ENCODE results near the gene ROR1.
"Not testable (repeated sequence)": the region's sequence is repeated elsewhere in the genome, so short reads cannot be mapped to it uniquely, and the experiment has no call there.

Gene ROR1

DNA sequence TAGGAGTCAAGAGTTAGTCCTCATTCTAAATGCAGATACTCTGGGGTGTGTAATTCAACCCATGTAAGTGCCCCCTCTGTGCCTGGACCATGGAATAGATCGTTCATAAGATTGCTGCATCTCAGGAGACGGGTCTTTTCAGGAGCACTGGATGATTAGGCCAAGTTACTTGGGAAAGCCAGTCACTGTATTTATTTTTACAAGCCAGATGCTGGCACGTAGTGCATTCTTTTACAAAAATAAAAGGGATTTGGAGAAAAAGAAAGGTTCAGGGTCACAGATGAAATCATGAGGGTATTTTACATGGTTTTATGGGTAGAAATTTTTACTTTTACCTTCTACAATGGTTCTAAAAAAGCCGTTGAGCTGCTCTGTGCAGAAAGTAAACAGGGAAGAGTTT, 327.0 kb downstream of the ROR1 start:
- no peak for DNase-seq (ENCODE audit: low spot score)

DNA sequence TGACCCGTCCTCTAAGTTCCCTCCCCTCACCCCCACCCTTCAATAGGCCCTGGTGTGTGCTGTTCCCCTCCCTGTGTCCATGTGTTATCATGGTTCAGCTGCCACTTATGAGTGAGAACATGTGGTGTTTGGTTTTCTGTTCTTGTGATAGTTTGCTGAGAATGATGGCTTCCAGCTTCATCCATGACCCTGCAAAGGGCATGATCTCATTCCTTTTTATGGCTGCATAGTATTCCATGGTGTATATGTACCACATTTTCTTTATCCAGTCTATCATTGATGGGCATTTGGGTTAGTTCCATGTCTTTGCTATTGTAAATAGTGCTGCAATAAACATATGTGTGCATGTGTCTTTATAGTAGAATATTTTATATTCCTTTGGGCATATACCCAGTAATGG, 330.8 kb downstream of the ROR1 start:
- DNase-seq (ENCODE audit: low spot score): not testable (repeated sequence)

DNA sequence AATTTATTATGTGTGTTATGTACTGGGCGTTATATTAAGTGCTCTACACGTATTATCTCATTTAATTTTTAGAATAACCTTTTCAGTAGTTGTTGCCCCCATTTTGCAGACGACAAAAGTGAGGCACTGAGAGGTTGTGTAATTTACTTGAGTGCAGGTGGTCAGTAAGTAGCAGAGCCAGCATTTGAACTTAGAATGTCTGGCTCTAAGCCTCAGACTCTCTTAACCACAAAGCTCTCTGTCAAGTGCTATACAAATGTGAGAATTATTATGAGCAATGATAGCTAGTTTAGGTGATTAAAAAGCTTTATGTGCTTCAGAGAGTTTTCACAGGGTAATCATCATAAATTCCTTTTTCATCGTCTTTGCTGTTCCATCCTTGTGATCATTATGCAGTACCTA, 333.3 kb downstream of the ROR1 start:
- no peak for DNase-seq (ENCODE audit: low spot score)

DNA sequence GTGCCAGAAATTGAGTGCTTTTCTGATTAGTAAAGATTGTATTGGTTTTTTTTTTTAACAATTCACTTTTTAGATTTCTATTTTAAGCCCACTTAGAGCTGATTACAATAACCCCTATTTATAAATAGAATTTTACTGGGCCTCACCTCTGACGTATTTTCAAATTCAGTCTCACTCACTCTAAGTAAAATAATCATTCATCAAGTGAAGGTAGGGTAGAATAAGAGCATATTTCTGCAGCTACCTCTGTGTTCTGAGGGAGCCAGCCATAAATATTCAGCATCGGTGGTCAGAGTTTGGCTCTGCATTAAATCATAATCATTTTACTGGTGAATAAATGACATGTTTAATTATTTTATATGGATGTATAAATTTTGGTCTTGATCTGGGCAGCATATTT, 333.8 kb downstream of the ROR1 start:
- DNase-seq (ENCODE audit: low spot score): no peak

DNA sequence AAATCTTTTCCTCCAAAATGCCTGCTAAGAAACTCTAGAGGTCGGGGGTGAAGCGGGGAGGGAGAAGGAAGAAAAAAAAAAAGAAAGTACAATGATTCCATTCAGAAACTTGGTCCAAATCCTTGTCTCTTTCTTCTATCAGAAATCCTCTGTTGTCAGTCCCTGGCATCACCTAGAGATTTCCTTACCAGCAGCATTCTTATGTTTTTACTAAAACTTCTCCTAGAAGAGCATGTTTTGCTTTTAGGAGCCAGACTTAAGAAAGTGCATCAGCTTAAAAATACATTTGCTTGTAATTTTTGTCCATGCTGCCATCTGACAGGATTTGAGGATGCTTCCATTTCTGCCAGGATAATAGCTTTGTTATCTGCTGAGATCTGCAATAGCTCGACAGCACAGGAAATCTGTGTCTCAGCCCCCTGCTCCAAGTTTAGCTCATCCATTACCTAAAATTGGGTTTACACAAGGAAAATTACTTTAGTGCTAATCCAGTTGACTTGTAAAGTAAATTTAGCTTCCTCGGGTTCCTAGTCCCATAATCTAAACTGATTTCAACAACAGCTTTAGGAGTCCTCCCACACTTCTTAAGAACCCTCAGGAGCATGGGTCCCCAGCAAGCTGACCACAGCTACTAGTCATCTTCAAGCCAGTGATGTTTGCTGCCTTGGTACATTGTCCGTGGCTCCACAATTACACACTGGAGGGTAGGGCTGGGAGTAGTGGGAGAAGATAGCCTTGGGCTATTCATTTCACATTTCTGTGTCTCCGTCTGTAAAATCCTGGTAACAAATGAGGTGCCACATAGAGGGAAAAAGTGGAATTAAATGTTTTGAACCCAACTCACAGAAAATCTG, 337.3 kb downstream of the ROR1 start:
- DNase-seq (ENCODE audit: low spot score): no peak

DNA sequence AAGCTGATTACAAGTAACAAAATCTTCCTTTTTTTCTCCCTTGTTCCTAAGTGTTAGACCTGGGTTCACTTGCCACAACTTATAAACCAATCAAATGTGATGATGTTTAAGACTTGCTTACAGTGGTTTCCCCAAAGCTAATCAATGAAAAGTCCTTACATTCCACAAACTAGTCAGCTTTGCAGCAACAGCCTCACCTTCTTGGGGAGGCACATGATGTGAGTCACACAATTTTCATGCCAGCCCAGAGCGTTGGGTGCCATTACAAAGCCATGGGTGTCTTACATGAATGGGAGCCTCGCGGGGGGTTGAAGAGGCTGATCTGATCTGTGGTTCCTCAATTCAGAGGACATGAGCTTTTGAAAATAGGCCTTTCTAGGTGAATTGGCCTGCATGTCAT, 338.0 kb downstream of the ROR1 start:
- no peak for DNase-seq (ENCODE audit: low spot score)

DNA sequence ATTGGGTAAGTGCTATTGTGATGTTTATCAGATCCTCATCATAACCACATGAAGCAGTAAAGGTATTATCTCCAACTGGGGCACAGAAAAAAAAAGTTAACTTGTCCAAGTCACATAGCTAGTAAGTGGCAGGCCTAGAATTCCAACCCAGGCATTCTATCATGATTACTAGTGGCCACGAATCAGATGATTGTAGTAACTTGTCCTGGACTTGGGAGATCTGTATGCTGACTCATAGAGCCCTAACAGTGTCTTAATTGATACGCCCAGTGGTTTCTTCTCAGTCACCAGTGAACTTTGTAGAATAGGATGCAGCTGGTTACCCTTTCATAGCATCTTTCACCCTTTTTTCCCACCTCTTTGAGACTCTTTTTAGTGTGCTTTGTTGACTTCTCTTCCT, 338.5 kb downstream of the ROR1 start:
- no peak for DNase-seq (ENCODE audit: low spot score)

DNA sequence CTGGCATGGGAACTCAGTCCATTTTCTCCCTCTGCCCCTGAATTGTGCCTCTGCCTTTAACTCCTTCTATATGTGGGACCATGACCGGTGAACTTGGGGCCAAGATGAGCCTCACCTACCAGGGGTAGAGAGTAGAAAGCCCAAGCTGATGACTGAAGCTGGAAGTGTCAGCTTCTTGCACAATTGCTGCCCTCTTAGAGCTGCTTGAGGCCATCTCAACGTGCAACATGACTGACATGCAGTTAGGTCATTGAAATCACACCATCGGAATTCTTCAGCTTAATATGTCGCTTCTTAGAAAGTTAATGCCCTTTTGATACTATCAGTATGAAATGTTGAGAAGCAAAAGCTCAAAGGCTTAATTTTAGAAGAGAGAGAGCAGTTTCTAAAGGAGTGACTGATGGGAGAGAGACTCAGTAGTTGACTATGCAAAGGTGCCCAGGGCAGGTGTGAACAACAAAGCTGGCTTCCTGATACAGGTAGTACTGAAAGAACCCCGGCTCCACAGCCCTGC, 340.3 kb downstream of the ROR1 start:
- DNase-seq (ENCODE audit: low spot score): no peak

DNA sequence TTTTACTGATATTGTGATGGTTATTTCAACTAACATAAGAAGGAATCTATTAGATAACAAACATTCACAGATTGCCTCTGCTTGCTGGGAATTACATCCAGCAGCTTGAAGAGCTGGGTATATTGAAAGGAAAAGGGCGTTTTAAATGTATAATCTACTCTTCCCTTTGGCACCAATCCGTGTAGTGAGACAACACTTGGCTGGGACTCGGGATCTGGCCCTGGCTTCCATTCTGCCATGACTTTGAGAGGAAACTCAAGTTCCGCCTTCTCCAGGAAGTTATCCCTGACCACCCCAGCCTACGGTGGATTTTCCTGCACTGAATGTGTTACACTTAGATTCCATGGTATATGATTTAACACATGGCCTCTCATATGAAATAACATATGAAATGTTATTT, 342.7 kb downstream of the ROR1 start:
- DNase-seq (ENCODE audit: low spot score): no peak

DNA sequence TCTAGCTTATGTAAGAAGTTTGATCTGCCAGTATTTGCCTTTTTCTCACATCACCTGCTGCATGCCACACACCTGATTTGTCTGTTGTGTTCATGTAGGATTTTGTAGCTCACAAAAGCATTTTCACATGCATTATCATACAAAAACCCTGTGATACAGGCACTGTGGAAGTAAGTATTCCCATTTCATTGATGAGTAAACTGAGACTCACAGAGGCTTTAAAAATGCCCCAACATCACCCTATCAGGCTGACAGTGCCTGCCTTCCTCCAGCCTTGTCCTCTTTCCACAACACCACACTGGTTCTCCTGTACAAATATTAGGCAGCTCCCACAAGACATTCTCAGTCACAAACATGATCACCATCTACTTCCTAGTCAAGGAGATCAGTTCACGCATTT, 343.7 kb downstream of the ROR1 start:
- no peak for DNase-seq (ENCODE audit: low spot score)

DNA sequence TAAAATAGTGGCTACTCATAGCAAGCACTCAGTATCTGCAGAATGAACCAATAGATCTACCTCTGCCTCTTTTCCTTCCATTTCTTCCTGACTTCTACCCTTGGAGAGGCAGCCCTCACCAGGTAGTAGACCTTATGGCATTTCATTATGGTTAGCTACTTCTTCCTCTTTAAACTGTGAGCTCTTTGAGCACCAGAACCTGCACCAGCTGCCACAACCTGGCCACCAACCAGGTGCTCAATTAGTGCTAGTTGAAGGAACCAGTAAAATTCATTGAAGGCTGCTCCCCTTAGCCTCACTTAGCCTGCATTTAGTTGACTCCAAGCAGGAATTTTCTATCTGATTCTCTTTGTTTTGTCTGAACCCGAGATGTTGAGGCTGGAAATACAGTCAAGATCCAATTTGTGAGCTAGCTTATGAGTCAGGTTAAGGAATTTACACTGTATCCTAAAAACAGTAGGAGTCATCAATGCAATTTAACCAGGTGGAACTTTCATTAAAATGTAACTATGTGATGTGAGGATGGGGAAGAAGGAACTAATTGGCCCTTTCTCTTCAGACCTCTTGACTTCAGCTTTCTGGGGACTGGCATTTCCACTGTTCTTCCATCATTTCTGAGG, 348.1 kb downstream of the ROR1 start:
- DNase-seq (ENCODE audit: low spot score): no peak

DNA sequence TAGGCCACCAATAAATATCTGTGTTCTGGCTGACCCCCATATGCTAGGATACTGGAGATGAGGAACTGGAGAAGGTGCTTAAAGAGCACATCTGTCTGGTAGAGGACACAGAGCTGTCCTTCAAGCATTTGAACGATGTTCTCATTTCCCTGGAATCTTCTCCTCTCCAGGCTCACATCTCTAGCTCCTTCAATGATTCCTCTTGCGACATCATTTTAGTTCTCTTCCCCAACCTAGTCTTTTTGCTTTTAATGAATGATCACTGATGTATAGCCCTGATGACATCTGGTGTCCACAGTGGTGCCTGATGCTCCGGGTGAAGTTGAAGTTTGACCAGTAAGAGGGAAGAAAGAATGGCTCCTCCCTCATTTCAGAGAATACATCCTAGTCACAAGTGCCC, 348.8 kb downstream of the ROR1 start:
- no peak for DNase-seq (ENCODE audit: low spot score)

DNA sequence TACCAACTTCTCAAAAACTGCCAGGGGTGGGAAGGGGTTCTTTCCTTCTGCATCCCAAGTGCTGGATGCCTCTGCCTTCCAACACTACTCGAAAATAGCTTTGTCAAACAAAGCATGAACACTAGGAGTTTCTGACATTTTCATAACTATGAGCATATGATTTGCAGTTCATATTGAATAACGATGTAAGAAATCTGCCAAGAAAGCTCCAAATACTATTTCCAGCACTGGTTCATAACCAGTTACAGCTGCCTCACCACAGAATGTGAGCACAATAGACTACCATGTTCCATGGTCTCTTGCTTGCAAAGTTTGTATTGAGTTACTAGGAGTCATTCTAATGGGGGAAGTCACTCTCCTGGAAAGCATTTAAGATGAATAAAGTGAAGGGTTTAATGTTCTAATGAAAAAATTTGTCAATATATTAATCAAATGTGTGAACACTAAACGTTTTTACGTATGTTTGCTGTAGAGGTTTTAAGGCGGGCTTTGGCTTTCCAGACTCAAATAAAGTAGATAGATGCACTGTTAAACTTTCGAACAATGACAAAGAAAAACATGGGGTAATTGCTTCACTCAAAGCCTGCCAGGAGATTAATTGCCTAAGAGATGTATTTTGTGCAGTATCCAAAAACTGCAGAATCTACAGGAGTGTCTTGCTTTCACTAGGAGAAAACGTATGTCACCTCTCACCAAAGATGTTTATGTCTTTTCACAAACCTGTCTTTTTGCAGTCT, 351.1 kb downstream of the ROR1 start:
- DNase-seq (ENCODE audit: low spot score): no peak

DNA sequence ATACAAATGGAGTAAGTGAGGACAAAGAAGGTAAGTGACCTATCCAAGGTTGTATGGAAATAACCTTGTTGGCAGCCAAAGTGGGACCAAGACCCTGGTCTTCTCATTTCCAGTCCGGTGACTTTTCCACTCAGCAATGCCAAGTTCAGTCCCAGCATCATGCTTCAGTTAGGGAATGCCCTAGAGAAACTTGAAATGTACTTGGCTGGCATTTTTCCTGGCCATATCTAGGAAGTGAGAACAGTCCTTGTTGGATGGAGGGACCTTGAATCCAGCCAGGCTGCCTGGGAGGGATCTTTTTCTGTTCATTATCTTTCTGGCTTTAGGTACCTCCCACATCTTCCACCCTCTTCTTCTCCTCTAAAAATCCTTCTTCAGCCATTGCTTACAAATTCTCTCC, 352.8 kb downstream of the ROR1 start:
- DNase-seq (ENCODE audit: low spot score): no peak

DNA sequence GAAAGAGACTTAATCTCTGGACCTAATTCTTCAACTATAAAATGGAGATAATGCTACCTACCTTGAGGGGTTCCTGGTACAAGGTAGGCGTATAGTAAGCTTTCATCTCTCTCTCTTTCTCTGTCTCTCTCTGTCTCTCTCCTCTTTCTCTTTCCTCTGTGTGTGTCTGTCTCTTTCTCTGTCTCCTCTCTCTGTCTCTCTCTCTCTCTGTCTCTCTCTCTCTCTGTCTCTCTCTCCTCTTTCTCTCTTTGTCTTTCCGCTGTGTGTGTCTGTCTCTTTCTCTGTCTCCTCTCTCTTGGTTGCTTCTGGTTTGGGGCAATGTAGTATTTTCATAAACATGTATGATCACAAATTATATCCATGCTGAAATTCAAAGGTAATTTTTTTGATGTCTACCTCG, 353.5 kb downstream of the ROR1 start:
- DNase-seq (ENCODE audit: low spot score): no peak

DNA sequence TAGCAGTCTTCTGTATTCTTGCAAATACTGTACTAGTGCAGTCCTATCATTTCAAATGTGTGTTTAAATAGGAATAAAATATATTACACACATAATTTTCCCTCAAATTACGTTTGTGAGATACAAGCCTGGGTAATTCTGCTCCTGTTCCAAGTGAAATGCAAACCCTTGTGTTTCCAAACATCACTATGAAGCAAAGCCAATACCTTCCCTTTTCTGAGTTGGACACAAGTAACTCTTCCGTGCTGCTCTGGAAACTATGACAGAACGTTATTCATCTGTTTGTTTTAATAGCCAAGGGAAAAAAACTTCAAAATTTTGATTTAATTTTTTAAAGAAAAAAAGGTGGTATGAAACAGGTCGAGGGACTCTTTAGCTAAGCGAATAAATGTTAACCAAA, 355.9 kb downstream of the ROR1 start:
- no peak for DNase-seq (ENCODE audit: low spot score)

DNA sequence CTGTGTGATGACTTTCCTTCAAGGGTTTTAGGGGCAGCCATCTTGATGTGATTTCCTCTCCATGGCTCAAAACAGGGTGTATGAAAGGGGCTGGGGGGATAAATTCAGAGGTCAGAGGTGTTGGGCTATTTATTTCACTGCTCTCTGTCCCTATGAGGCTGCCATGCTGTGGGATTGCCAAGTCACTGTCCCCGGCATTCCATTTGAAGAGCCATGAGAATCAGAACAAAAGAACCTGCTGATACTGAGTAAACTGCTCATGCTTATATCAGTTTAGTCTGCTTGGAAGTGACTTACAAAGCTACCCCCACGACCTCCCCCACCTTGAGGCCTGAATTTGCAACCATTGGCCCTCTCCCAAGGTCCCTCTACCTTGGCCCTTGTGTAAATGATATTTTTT, 357.3 kb downstream of the ROR1 start:
- no peak for DNase-seq (ENCODE audit: low spot score)

DNA sequence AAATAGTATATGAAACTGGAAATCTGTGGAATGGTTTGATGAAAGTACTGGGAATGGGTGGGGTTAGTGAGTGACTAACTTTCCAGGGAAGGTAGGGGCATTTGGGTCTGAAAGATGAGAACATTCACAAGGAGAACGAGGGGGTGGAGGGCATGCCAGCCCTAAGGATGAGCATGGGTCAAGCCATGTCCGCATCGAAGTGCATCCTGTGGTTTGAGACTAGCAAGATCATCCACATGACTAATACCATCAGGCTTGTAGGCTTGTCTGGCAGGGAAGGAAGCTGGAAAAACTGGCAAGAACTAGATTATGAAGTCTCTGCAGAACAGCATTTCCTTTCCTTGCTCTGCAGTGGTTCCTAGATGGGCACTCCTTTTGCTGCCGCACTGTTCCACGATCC, 359.2 kb downstream of the ROR1 start:
- DNase-seq (ENCODE audit: low spot score): no peak

DNA sequence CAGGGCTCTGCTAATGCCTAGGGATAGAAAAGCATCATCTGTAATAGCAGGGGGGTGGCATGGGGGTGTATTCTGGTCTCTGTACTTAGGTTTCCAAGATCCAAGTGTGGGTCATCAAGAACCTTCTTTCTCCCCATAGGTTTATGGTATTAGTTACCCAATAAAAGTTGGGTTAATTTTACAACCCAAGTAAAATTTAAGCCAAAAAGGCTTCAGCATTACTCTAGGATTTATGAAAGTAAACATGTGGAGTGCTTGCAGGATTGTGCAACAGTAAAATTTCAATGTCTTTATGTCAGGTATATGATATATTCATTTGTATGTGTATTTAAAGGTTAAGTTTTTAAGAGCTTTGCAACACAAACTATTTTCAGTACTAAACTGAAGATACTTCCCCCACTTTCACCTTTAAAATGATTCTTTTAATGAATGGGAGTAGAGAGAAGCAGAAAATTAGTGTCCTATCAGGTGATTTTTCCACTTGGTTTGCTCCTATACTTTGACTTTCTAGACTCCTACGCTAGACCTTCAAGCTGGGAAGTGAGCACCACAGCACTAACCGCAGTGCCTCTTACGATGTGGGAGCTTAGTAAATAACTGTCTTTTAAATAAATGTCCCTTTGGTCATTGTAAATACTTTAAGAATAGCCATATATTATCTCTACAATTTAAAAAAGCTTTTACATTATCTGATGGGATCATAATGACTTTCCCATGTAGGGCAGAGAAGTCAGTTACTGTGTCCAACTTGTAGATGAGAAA, 361.8 kb downstream of the ROR1 start:
- no peak for DNase-seq (ENCODE audit: low spot score)

DNA sequence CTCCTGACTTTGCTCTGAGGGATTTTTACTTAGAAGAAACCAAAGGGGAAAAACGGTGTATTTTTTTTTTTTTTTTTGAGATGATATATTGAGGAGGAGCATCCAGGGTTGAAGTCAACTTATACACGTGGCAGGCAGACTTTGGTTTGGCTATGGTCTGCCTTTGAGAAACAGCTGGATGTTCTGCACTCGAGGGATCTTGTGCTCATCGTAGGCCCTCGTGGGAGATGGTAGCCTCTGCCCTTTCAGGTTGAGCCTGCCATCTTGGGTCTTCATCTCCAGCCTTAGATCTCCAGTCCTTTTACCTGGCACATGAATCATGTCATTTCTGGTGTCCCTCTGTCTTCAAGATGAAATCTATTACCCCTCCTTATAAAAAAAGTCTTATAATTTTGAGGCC, 362.5 kb downstream of the ROR1 start:
- no peak for DNase-seq (ENCODE audit: low spot score)

DNA sequence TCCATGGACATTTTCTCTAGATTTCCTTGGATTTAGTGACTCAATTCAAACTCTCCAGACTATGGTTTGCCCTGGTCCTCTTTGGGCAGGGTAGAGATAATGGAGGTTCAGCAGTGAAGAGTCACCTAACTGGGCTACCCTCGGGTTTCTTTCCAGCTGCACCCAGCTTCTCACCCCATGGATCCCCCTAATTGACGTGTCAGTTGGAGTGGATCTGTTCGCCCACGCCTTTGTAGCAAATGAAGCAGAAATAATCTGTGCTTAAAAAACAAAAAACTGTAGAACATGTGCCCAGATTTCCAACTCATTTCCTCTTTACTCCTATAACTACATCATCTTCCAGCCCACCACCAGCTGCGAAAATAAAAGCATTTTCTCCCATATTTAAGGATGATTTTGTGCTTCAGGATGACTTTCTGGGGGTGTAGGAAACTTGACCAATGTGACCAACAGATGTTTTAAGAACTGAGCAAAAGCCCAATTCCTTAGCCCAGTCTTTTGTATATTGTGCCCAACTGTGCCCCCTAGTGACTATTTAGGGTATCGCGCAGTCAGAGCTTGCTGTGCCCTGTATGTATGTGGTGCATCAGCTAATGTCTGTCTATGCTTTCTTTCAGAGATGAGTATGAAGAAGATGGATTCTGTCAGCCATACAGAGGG, 363.1 kb downstream of the ROR1 start:
- DNase-seq (ENCODE audit: low spot score): peak; percentile 86

DNA sequence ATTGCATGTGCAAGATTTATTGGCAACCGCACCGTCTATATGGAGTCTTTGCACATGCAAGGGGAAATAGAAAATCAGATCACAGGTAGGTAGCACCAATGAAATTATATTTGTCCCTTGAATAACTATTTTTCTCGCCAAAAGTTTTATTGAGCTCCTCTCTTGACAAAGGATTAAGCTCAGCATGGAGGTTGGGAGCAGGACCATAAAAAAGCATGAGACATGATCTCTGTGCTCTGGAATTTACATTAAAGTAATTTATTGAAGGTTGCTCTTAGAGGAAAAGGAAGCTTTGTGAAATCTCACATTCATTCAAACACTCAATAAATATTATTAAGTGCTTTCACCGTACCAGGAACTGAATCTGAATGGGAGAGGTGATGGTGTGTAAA, 363.6 kb downstream of the ROR1 start:
- no peak for DNase-seq (ENCODE audit: low spot score)

Measured in putamen (tissue), 1 donor.